ENCODE measurements around the gene TMEM205. TPM values are rescaled to one million over a fixed set of nuclear protein-coding genes. Genes with fewer than 3 reads are reported as not detected.

TMEM205 gene
- total and polyA plus RNA-seq, 2 of the 8 experiments (the other 6 are each of a cell fraction or from before 2014, with no cell fraction given) = 73.5 to 423 TPM

- no peak for TF ChIP-seq NANOG (IDR thresholded peaks at IDR 0.05; ENCODE audit: insufficient read depth, low read depth, low read length, poor library complexity, severe bottlenecking)
- peak; percentile 87 for TF ChIP-seq POLR2AphosphoS5 (IDR thresholded peaks at IDR 0.05; ENCODE audit: low read depth, low read length)
- TF ChIP-seq CHD2 (IDR thresholded peaks at IDR 0.05; ENCODE audit: low read length) = peak; percentile 83
- no peak for TF ChIP-seq TCF12 (IDR thresholded peaks at IDR 0.05; ENCODE audit: low read depth, low read length)
- peak; percentile 40 for TF ChIP-seq KDM4A (IDR thresholded peaks at IDR 0.05; ENCODE audit: low read depth, low read length, severe bottlenecking)
- TF ChIP-seq E2F6 (IDR thresholded peaks at IDR 0.05) = peak; percentile 38; the same call in 1 of the 2 replicates
- TF ChIP-seq CREB1 (IDR thresholded peaks at IDR 0.05) = peak; percentile 84
- TF ChIP-seq TBP (IDR thresholded peaks at IDR 0.05; ENCODE audit: low read depth, low read length) = peak; percentile 48; the same call in 1 of the 2 replicates
- peak; percentile 84 for TF ChIP-seq TAF1 (IDR thresholded peaks at IDR 0.05; ENCODE audit: low read depth, low read length)
- TF ChIP-seq ATF2 (IDR thresholded peaks at IDR 0.05; ENCODE audit: low read length) = peak; percentile 37; the same call in 1 of the 2 replicates
- no peak for TF ChIP-seq CTCF (IDR thresholded peaks at IDR 0.05; ENCODE audit: control extremely low read depth in 1 of 3, insufficient read depth in 1 of 3, low read depth in 1 of 3, low read length in 3 of 3)
- peak in 1 of 2 experiments; percentile 98; a peak in 2 of 3 replicates for TF ChIP-seq POLR2A (IDR thresholded peaks at IDR 0.05; ENCODE audit: control extremely low read depth in 1 of 2, low read depth in 2 of 2, low read length in 2 of 2)
These were observed 28.5 kb upstream of the TMEM205 start, which contains the start of gene SWSAP1 (continued) for GRCh38 chr19:11374433-11375142.
